ENCODE results near the gene ENOX1. TPM values are rescaled to one million over a fixed set of nuclear protein-coding genes. Genes with fewer than 3 reads are reported as not detected.

Gene ENOX1
- total and polyA plus RNA-seq, 9 of the 15 experiments (the other 6 are each of a cell fraction or from before 2014, with no cell fraction given): not detected

DNA sequence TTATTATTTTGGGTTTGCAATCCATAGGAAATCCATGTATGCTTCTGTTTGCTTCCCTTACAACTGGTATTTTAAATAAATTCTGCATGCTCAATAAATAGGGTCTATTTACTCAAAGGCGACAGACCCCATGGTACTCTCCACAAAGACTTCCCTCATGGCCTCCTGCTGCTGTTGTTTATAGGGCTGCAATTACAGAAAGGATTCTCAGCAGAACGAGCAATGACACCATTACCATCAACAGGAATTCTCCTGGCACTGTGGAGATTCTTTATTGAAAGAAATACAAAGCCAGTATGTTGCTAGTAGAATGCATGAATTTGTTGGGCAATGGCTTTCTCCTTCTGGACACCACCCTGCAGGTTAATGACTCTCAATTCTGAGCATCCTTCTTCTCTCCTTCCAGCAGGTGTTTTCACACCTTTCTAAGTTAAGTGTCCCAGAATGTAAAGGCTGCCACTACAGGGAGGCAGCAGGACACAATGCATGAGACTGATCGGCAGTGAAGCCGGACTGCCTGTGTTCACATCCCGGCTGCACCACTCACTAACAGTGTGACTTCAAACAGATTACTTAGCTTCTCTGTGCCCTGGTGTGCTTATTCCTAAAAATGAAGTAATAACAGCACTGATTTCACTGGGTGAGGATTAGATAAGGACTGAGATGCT is 403.1 kb downstream of the ENOX1 start:
- BruUV-seq (replicated peaks): no TSS peak
- no peaks in the 10 kb centered on the region for H3K36me3 ChIP-seq (ENCODE audit: control insufficient read depth, insufficient read depth, low read length)
- no peak overlapping the region for H3K9ac ChIP-seq (ENCODE audit: insufficient read depth in 1 of 2, low read depth in 2 of 2, low read length in 2 of 2)
- in situ Hi-C loops (cut with MboI): no loop called here
- H3K4me1 ChIP-seq (replicated peaks in 1 of 2; ENCODE audit: control insufficient read depth in 2 of 2, insufficient read depth in 2 of 2, low read length in 2 of 2): no peaks in the 10 kb centered on the region
- H3K9me3 ChIP-seq (replicated peaks; ENCODE audit: control insufficient read depth, insufficient read depth, low read depth, low read length): no peaks in the 10 kb centered on the region
- intact Hi-C loops (cut with micrococcal nuclease): no loop called here
- H4K20me1 ChIP-seq (replicated peaks; ENCODE audit: control insufficient read depth, insufficient read depth, low read length): no peaks in the 10 kb centered on the region
- no peak overlapping the region for H3K4me2 ChIP-seq (ENCODE audit: insufficient read depth, low read length)
- no peak for TF ChIP-seq POLR2A (conservative IDR thresholded peaks at IDR 0.05)
- no peak for TF ChIP-seq PHB (CRISPR knock-in tag; IDR thresholded peaks at IDR 0.05)
- no peak for TF ChIP-seq MYBL2 (IDR thresholded peaks at IDR 0.05; ENCODE audit: low read depth)
- no peak for TF ChIP-seq MYBL2 (CRISPR knock-in tag; IDR thresholded peaks at IDR 0.05; ENCODE audit: borderline replicate concordance)
- TF ChIP-seq ZNF121 (CRISPR knock-in tag; conservative IDR thresholded peaks at IDR 0.05): no peak
- TF ChIP-seq, protein P1, sequence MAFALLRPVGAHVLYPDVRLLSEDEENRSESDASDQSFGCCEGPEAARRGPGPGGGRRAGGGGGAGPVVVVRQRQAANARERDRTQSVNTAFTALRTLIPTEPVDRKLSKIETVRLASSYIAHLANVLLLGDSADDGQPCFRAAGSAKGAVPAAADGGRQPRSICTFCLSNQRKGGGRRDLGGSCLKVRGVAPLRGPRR (CRISPR knock-in tag; IDR thresholded peaks at IDR 0.05): no peak
- no peak for TF ChIP-seq NR4A1 (CRISPR knock-in tag; IDR thresholded peaks at IDR 0.05)
- no peak for TF ChIP-seq NR4A1 (tag; IDR thresholded peaks at IDR 0.05)
- no peak for TF ChIP-seq STAG1 (CRISPR knock-in tag; IDR thresholded peaks at IDR 0.05; ENCODE audit: borderline replicate concordance)
- TF ChIP-seq, protein P2, sequence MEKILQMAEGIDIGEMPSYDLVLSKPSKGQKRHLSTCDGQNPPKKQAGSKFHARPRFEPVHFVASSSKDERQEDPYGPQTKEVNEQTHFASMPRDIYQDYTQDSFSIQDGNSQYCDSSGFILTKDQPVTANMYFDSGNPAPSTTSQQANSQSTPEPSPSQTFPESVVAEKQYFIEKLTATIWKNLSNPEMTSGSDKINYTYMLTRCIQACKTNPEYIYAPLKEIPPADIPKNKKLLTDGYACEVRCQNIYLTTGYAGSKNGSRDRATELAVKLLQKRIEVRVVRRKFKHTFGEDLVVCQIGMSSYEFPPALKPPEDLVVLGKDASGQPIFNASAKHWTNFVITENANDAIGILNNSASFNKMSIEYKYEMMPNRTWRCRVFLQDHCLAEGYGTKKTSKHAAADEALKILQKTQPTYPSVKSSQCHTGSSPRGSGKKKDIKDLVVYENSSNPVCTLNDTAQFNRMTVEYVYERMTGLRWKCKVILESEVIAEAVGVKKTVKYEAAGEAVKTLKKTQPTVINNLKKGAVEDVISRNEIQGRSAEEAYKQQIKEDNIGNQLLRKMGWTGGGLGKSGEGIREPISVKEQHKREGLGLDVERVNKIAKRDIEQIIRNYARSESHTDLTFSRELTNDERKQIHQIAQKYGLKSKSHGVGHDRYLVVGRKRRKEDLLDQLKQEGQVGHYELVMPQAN (IDR thresholded peaks at IDR 0.05; ENCODE audit: borderline replicate concordance): no peak
- H3K27ac ChIP-seq (ENCODE audit: extremely low read depth, low read depth, low read length): no peak overlapping the region
- ATAC-seq (no peak), DNase-seq (ENCODE audit: extremely low read depth in 1 of 4, low spot score in 3 of 4) (no peak), FAIRE-seq (no peak)
- H2AFZ ChIP-seq (ENCODE audit: low read depth, low read length): no peak overlapping the region
- no peaks in the 10 kb centered on the region for H3K9me1 ChIP-seq (ENCODE audit: control insufficient read depth, insufficient read depth, low read length)
- H3K27me3 ChIP-seq (ENCODE audit: control insufficient read depth in 2 of 2, insufficient read depth in 2 of 2, low read length in 2 of 2): no peaks in the 10 kb centered on the region
- ChIA-PET POLR2A (no interaction called here), CTCF (ENCODE audit: low intra/inter-chr PET ratio) (no interaction called here)
- no peaks in the 10 kb centered on the region for H3K79me2 ChIP-seq (ENCODE audit: control insufficient read depth, insufficient read depth, low read length)
- H3K4me3 ChIP-seq: no peak overlapping the region
- WGBS (ENCODE audit: insufficient coverage, low coverage, missing lambda C conversion rate): 0% methylated on average over 5 of the region's 5 CpGs
